HCT116 (cell line): Measurements from ENCODE around the gene LMBRD2. TPM values are rescaled to one million over a fixed set of nuclear protein-coding genes. Genes with fewer than 3 reads are reported as not detected.

Source experiments
- ATAC-seq: fragments of 200-7000 bp; cut with Tn5 transposase; 2 replicates; pipeline ENCODE4 v1.9.1; 2020; ENCODE audit warnings: mild to moderate bottlenecking, moderate library complexity
- BruUV-seq: library from RNA; stranded (reverse); fragments of 400-500 nt; replicated peaks from 2 replicates; lab custom pipeline; 2021; lab: Mats Ljungman, UMichigan
- CTCF ChIA-PET: fragments of 300-600 bp; sonication (Branson Sonifier 250); formaldehyde crosslinking; loops from one replicate; lab custom pipeline; 2021; ENCODE audit warnings: antibody characterized with exemption; lab: Charles Lee
- POLR2A ChIA-PET: fragments of 300-600, 350-600 bp; sonication (Branson Sonifier 250); formaldehyde crosslinking; loops from one replicate; lab custom pipeline; 2021; ENCODE audit warnings: antibody characterized with exemption; lab: Charles Lee
- RAD21 ChIA-PET, 2 experiments: fragments of 300-600 bp; sonication (Branson Sonifier 250); formaldehyde crosslinking; loops; one replicate each; lab custom pipeline; 2023; ENCODE audit warnings: low total read pairs in 2 of 2; ENCODE audit not compliant: uncharacterized antibody in 2 of 2, unreplicated experiment in 2 of 2, low non-redundant PET in 1 of 2; lab: Charles Lee
- DNase-seq: peaks from one replicate; pipeline ENCODE4 v3.0.0-alpha.2; 2010; ENCODE audit warnings: low read depth, low spot score
- H2AFZ ChIP-seq: fragments of 200-600 bp; shearing (Covaris generic), sonication (generic); 2 replicates; pipeline ENCODE4 v1.6.1; 2017; ENCODE audit warnings: low read depth, mixed run types, mixed read lengths, antibody characterized with exemption, low read length; ENCODE audit not compliant: poor library complexity, severe bottlenecking
- H3K27ac ChIP-seq: 2 replicates; pipeline ENCODE4 v1.5.1; 2012; ENCODE audit warnings: low read depth, low read length
- H3K27me3 ChIP-seq: fragments of 200-600 bp; sonication (generic); 2 replicates; pipeline ENCODE4 v1.6.1; 2016; ENCODE audit warnings: mixed run types, low read length, mixed read lengths; ENCODE audit not compliant: insufficient read depth
- H3K36me3 ChIP-seq, 2 experiments: fragments of 200-500 bp in 1 of 2; fragments of 200-600 bp in 1 of 2; sonication (Bioruptor generic) in 1 of 2; sonication (generic) in 1 of 2; 2 replicates each; pipeline versions ENCODE4 v1.5.1 to v1.6.1; 2014 to 2016; ENCODE audit warnings: low read length in 2 of 2, inconsistent platforms in 1 of 2, mixed read lengths in 1 of 2, mixed run types in 1 of 2; ENCODE audit not compliant: insufficient read depth in 2 of 2, control insufficient read depth in 1 of 2
- H3K4me1 ChIP-seq, 2 experiments: fragments of 200-600 bp in 1 of 2; sonication (generic) in 1 of 2; 2 replicates each; pipeline versions ENCODE4 v1.5.1 to v1.6.1; 2012 to 2017; ENCODE audit warnings: low read length in 2 of 2, inconsistent platforms in 1 of 2, mild to moderate bottlenecking in 1 of 2, mixed read lengths in 1 of 2, mixed run types in 1 of 2, moderate library complexity in 1 of 2; ENCODE audit not compliant: insufficient read depth in 2 of 2, control insufficient read depth in 1 of 2
- H3K4me2 ChIP-seq: fragments of 200-600 bp; sonication (generic); 2 replicates; pipeline ENCODE4 v1.6.1; 2017; ENCODE audit warnings: mixed run types, low read length, mixed read lengths
- H3K4me3 ChIP-seq, 2 experiments: fragments of 200-600 bp in 1 of 2; sonication (generic) in 1 of 2; replicated peaks in 1 of 2; 2 replicates each; pipeline ENCODE4 v1.5.1; 2011 to 2016; ENCODE audit warnings: low read length in 2 of 2, control low read depth in 1 of 2, low read depth in 1 of 2, mild to moderate bottlenecking in 1 of 2, mixed read lengths in 1 of 2, mixed run types in 1 of 2
- H3K79me2 ChIP-seq: fragments of 200-600 bp; sonication (generic); 2 replicates; pipeline ENCODE4 v1.6.1; 2017; ENCODE audit warnings: mild to moderate bottlenecking, mixed run types, low read length, moderate library complexity, mixed read lengths; ENCODE audit not compliant: insufficient read depth
- H3K9ac ChIP-seq: fragments of 200-600 bp; sonication (generic); 2 replicates; pipeline ENCODE4 v1.6.1; 2016; ENCODE audit warnings: low read length, mixed read lengths
- H3K9me2 ChIP-seq: fragments of 200-600 bp; sonication (generic), shearing (Covaris generic); 2 replicates; pipeline ENCODE4 v1.6.1; 2017; ENCODE audit warnings: mixed run types, mild to moderate bottlenecking, moderate library complexity; ENCODE audit not compliant: insufficient read depth
- H3K9me3 ChIP-seq, 2 experiments: fragments of 200-500 bp in 1 of 2; fragments of 200-600 bp in 1 of 2; sonication (Bioruptor generic) in 1 of 2; sonication (generic) in 1 of 2; 2 replicates each; pipeline ENCODE4 v1.6.1; 2014 to 2017; ENCODE audit warnings: low read length in 2 of 2, mixed read lengths in 2 of 2, inconsistent platforms in 1 of 2, low read depth in 1 of 2, mild to moderate bottlenecking in 1 of 2, mixed run types in 1 of 2, moderate library complexity in 1 of 2; ENCODE audit not compliant: control insufficient read depth in 1 of 2, insufficient read depth in 1 of 2
- H4K20me1 ChIP-seq: fragments of 200-600 bp; sonication (generic), shearing (Covaris generic); 2 replicates; pipeline ENCODE4 v1.6.1; 2017; ENCODE audit warnings: mixed run types, mild to moderate bottlenecking, moderate library complexity; ENCODE audit not compliant: insufficient read depth
- POLR2A ChIP-seq: IDR thresholded peaks from 2 replicates; pipeline ENCODE4 v1.7.0; 2011; ENCODE audit warnings: borderline replicate concordance; ENCODE audit not compliant: insufficient read depth, insufficient read length; ENCODE audit errors: extremely low read depth
- SRF ChIP-seq: IDR thresholded peaks from 2 replicates; pipeline ENCODE4 v1.6.1; 2012; ENCODE audit warnings: low read depth
- TCF7L2 ChIP-seq: IDR thresholded peaks from 2 replicates; pipeline ENCODE4 v1.7.0; 2011; ENCODE audit warnings: borderline replicate concordance, inconsistent platforms; ENCODE audit not compliant: insufficient read depth, insufficient read length; ENCODE audit errors: extremely low read depth
- ZFX ChIP-seq: fragments of 450-650 bp; IDR thresholded peaks from 2 replicates; pipeline ENCODE4 v1.6.1; 2017
- intact Hi-C: fragments of 100-400 bp; cut with micrococcal nuclease; formaldehyde crosslinking; loops from 2 replicates; pipeline ENCODE4 v1.10.0; 2022
- total RNA-seq: library from RNA; stranded (reverse); gene quantifications from one replicate; pipeline ENCODE4 v1.2.1, GENCODE V29; 2021; ENCODE audit not compliant: unreplicated experiment
- TF ChIP-seq, protein P1 (sequence below): IDR thresholded peaks from 2 replicates; pipeline ENCODE4 v1.6.1; 2012; ENCODE audit warnings: low read depth

Gene LMBRD2
- total RNA-seq, 1 experiment from 2014 or later: 1.1 TPM

GRCh38 chr5:36158144-36158543, 6.5 kb upstream of the LMBRD2 start (continued):
- no peak for TF ChIP-seq TCF7L2
- TF ChIP-seq, protein P1, sequence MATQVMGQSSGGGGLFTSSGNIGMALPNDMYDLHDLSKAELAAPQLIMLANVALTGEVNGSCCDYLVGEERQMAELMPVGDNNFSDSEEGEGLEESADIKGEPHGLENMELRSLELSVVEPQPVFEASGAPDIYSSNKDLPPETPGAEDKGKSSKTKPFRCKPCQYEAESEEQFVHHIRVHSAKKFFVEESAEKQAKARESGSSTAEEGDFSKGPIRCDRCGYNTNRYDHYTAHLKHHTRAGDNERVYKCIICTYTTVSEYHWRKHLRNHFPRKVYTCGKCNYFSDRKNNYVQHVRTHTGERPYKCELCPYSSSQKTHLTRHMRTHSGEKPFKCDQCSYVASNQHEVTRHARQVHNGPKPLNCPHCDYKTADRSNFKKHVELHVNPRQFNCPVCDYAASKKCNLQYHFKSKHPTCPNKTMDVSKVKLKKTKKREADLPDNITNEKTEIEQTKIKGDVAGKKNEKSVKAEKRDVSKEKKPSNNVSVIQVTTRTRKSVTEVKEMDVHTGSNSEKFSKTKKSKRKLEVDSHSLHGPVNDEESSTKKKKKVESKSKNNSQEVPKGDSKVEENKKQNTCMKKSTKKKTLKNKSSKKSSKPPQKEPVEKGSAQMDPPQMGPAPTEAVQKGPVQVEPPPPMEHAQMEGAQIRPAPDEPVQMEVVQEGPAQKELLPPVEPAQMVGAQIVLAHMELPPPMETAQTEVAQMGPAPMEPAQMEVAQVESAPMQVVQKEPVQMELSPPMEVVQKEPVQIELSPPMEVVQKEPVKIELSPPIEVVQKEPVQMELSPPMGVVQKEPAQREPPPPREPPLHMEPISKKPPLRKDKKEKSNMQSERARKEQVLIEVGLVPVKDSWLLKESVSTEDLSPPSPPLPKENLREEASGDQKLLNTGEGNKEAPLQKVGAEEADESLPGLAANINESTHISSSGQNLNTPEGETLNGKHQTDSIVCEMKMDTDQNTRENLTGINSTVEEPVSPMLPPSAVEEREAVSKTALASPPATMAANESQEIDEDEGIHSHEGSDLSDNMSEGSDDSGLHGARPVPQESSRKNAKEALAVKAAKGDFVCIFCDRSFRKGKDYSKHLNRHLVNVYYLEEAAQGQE: no peak

DNA sequence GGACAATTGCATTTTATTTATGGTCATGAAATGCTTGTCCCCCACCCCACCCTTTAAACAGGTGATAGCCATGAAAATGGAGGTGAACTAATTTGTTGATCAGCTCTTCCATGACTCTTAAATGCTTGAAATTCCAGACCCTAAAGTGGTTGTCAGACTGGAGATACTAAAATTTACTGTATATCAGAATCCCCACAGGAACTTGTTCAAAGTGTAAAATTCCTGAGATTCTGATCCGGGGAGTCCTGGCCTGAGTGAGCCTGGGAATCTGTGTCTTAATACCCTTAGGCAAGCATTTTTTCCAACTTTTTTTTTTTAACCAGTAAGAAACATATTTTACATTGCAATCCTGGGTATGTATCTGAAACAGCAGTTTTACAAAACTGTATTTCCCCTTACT, 4.9 kb upstream of the LMBRD2 start:
- Histone ChIP-seq H3K27me3 (no peaks in the 10 kb centered on the region), H3K9ac (no peak overlapping the region), H4K20me1 (no peaks in the 10 kb centered on the region; the same call in 1 of the 2 replicates), H3K4me2 (no peak overlapping the region), H3K9me3 (no peaks in the 10 kb centered on the region), H3K9me2 (no peaks in the 10 kb centered on the region), H3K4me1 (peaks cover 4 to 6% of the 10 kb centered on the region in 2 experiments; a peak in 2 of 4 replicates), H2AFZ (no peak overlapping the region), H3K36me3 (peaks cover 46 to 47% of the 10 kb centered on the region in 2 experiments), H3K27ac (no peak overlapping the region), H3K4me3 (no peak overlapping the region), H3K79me2 (peaks cover 93% of the 10 kb centered on the region)
- no peak for TF ChIP-seq ZFX
- TF ChIP-seq POLR2A: no peak
- no peak for TF ChIP-seq SRF
- intact Hi-C loops: no loop called here
- POLR2A ChIA-PET: no interaction called here
- ATAC-seq: no peak
- BruUV-seq: no TSS peak
- no peak for DNase-seq
- CTCF ChIA-PET: interaction anchor here (1.6 kb wide), 1 partner anchor 22 kb away, joined by 3 read pairs; no protein-coding TSS in a partner anchor
- RAD21 ChIA-PET: no interaction called here
